SK-N-MC (cell line): ENCODE data around the gene LIPC.

ENCODE experiments used
- DNase-seq: peaks from one replicate; pipeline ENCODE4 v3.0.0-alpha.2; 2011; ENCODE audit warnings: low read depth, low spot score
- H3K27ac ChIP-seq: fragments of 200-600 bp; sonication (generic); 2 replicates; pipeline ENCODE4 v1.5.1; 2016; ENCODE audit warnings: mixed run types
- H3K36me3 ChIP-seq: fragments of 200-600 bp; sonication (generic); 2 replicates; pipeline ENCODE4 v1.6.1; 2017; ENCODE audit warnings: antibody characterized with exemption, low read length, mixed read lengths; ENCODE audit not compliant: insufficient read depth
- H3K4me3 ChIP-seq: fragments of 200-600 bp; sonication (generic); 2 replicates; pipeline ENCODE4 v1.5.1; 2016
- H3K9ac ChIP-seq: fragments of 200-600 bp; sonication (generic); 2 replicates; pipeline ENCODE4 v1.8.0; 2017; ENCODE audit warnings: mixed run types, mixed read lengths; ENCODE audit not compliant: insufficient read length
- H3K9me3 ChIP-seq: fragments of 200-600 bp; sonication (generic); 2 replicates; pipeline ENCODE4 v1.6.1; 2017; ENCODE audit warnings: low read depth, mild to moderate bottlenecking, antibody characterized with exemption, low read length, moderate library complexity, mixed read lengths
- EZH2 ChIP-seq: fragments of 200-600 bp; sonication (generic); IDR thresholded peaks from one replicate; pipeline ENCODE4 v1.6.1; 2017; ENCODE audit warnings: antibody characterized with exemption
- FOXP2 ChIP-seq: optimal IDR thresholded peaks from 2 replicates; pipeline ENCODE3; 2011; ENCODE audit warnings: mild to moderate bottlenecking, moderate library complexity; ENCODE audit not compliant: insufficient read depth; ENCODE audit errors: extremely low read length, control extremely low read depth
- POLR2AphosphoS5 ChIP-seq: IDR thresholded peaks from 2 replicates; pipeline ENCODE4 v1.6.1; 2012; ENCODE audit warnings: mild to moderate bottlenecking, low read depth, low read length, borderline replicate concordance

Gene LIPC

DNA sequence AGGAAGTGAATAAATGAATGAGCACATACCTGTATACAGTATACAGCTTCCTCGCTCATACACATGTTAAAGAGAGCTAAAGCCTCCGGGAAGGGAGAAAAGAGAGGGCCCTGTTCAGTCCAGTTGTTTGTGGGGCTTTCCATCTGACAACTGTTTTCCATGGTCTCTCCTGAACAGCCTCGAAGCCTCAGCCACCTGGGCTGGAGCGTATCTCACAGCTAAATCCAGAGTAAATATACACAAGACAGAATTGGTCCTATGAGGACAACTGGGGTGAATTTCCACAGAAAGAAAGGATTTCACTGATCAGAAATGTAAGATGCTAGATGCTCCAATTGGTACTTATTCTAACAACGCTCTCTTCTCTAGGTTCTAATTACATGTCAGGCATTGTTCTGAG lies 103.5 kb downstream of the LIPC start:
- no peak for TF ChIP-seq EZH2
- no peak for TF ChIP-seq FOXP2
- no peak for TF ChIP-seq POLR2AphosphoS5
- Histone ChIP-seq H3K27ac (no peak overlapping the region), H3K4me3 (no peak overlapping the region), H3K36me3 (no peaks in the 10 kb centered on the region), H3K9ac (no peak overlapping the region), H3K9me3 (no peaks in the 10 kb centered on the region)
- no peak for DNase-seq

DNA sequence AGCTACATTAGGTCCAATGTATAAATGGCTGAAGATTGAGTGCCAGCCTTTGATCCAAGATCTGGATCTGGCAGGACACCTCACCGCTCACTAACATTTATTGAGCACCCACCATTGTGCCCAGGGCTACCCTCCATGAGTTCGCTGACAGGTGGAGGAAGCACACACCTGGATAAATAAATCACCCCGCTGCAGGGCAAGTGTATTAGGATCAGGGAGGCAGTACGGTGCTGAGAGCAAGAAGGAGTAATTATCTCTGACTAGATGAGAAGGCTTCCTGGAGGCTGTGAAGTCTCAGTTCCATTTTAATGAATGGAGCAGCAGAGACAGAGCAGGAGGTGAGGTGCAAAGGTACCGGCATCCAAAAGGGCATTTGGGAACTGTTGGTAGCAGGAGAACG lies 104.1 kb downstream of the LIPC start:
- DNase-seq: no peak
- H3K9me3 ChIP-seq: no peaks in the 10 kb centered on the region
- TF ChIP-seq POLR2AphosphoS5 (no peak), EZH2 (no peak), FOXP2 (no peak)
- no peak overlapping the region for H3K4me3 ChIP-seq
- no peaks in the 10 kb centered on the region for H3K36me3 ChIP-seq
- H3K27ac ChIP-seq: no peak overlapping the region
- no peak overlapping the region for H3K9ac ChIP-seq

DNA sequence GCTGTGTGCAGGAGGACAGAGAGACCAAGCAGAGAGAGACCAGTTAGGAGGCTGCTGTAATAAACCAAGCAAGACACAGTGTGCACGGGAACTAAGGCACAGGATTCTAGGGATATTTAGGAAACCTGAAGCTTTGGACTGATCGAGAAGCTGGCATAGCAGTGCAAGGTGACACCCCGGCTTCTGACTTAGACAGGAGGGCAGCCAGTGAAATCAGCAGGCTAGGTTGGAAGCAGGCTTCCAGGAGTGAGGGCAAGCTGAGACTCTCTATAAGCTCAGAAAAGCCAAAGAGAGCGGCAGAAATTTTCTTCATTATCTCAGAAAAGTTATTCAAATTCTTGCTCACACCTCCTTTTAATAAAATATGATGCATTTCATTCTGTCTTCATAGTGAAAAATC lies 104.6 kb downstream of the LIPC start:
- Histone ChIP-seq H3K9me3 (no peaks in the 10 kb centered on the region), H3K9ac (no peak overlapping the region), H3K4me3 (no peak overlapping the region), H3K36me3 (no peaks in the 10 kb centered on the region), H3K27ac (no peak overlapping the region)
- no peak for DNase-seq
- no peak for TF ChIP-seq POLR2AphosphoS5
- no peak for TF ChIP-seq FOXP2
- no peak for TF ChIP-seq EZH2

DNA sequence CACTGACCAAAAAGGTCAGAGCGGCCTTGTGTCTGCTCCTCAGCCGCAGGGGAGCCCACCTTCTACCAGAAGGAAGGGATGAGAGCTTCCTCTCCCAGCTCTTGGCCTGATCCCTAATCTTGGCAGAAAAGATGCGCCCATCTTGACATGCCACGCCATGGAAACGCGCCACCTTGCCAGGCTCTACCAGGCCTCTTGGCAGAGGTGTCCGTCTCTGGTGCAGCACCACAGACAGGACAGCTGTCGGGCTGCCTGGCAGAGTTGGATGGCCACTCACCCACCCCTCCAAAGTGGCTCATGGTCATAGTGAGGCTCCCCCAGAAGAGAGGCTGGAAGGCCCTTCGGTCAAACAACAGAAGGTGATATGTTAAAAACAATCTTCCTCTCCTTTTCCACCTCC lies 105.2 kb downstream of the LIPC start:
- H3K36me3 ChIP-seq: no peaks in the 10 kb centered on the region
- no peak for DNase-seq
- TF ChIP-seq POLR2AphosphoS5 (no peak), EZH2 (no peak), FOXP2 (no peak)
- H3K4me3 ChIP-seq: no peak overlapping the region
- H3K9me3 ChIP-seq: no peaks in the 10 kb centered on the region
- no peak overlapping the region for H3K9ac ChIP-seq
- H3K27ac ChIP-seq: no peak overlapping the region

DNA sequence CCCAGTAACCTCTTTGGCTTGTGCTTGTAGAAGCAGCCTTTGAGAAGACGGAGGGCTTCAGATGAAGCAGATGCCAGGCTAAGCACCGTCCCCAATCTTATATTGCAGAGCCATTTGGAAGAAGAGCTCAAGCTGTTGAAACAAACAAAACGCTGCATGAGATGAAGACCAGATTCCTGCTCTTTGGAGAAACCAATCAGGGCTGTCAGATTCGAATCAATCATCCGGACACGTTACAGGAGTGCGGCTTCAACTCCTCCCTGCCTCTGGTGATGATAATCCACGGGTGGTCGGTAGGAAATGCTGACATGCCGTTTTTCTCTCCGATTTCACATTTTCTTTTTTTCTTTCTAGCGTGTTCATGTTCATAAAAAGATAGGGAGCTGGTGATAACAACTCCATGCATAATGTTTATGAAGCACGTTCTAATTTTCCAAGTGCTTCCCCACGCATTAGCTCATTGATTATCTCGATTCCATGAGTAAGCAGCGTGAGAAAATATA lies 106.5 kb downstream of the LIPC start:
- H3K4me3 ChIP-seq: peak overlapping the region; percentile 59
- no peak overlapping the region for H3K27ac ChIP-seq
- no peaks in the 10 kb centered on the region for H3K36me3 ChIP-seq
- no peak for TF ChIP-seq POLR2AphosphoS5
- no peak for TF ChIP-seq FOXP2
- TF ChIP-seq EZH2: no peak
- no peak for DNase-seq
- H3K9me3 ChIP-seq: no peaks in the 10 kb centered on the region
- H3K9ac ChIP-seq: no peak overlapping the region

DNA sequence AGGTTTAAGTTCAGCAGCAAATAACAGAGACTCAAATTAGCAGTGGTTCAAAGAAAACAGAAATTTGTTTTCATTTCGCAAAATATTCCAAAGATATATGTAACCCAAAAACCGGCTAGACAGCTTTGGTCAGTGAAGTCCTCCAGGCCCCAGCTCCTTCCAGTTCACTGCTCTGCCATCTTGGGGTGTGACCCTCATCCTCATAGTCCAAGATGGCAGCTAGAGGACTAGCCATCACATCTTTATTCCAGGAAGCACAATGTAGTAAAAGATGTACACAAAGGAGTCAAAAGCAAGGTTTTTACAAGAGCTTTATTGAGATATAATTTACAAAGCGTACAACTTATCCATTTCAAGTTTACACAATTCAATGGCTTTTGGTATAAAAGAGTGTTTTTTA lies 107.1 kb downstream of the LIPC start:
- no peak for DNase-seq
- H3K27ac ChIP-seq: no peak overlapping the region
- no peak overlapping the region for H3K4me3 ChIP-seq
- no peaks in the 10 kb centered on the region for H3K9me3 ChIP-seq
- TF ChIP-seq POLR2AphosphoS5 (no peak), EZH2 (no peak), FOXP2 (no peak)
- H3K9ac ChIP-seq: no peak overlapping the region
- no peaks in the 10 kb centered on the region for H3K36me3 ChIP-seq

DNA sequence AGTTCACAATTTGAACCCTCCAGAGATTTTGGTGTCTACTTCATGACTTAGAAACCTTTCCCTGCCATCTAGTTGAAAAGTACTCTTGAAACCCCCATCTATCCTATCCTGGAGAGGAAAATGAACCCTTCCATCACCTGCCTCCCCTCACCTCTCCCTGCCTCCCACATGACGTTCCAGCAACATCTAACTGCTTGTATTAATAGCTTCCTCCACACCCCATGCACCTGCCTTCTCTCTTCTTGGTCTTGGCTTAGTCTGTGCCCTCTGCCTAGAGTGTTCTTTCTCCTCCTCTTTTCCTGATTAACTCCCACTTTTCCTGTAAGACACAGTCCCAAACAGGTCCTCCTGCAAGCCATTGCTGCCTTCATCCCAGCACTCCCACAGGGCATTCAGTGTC lies 107.8 kb downstream of the LIPC start:
- TF ChIP-seq FOXP2: no peak
- TF ChIP-seq EZH2: no peak
- no peak for TF ChIP-seq POLR2AphosphoS5

DNA sequence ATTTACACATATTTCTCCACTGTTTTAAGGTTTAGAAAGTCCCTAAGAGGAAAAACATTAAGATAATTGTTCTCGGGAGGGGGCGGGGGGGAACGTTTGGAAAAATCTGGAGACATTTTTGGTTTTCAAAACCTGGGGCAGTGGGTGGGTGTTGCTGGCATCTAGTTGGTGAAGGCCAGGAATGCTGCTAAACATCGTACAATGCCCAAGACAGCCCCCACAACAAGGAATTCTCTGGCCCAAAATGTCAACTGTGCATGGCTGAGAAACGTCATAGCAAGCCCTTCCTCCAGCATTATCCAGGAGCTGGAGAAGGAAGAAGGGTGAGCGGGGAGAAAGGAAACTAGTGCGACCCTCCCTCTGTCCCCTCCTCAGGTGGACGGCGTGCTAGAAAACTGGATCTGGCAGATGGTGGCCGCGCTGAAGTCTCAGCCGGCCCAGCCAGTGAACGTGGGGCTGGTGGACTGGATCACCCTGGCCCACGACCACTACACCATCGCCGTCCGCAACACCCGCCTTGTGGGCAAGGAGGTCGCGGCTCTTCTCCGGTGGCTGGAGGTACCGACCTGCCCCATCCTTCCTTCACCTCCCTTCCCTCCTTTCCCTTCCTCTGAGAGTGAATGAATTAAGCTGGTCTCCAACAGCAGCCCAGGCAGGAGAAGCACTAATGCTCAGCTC lies 109.8 kb downstream of the LIPC start:
- Histone ChIP-seq H3K27ac (no peak overlapping the region), H3K36me3 (no peaks in the 10 kb centered on the region), H3K9ac (no peak overlapping the region), H3K4me3 (no peak overlapping the region), H3K9me3 (no peaks in the 10 kb centered on the region)
- no peak for DNase-seq
- TF ChIP-seq FOXP2 (no peak), EZH2 (no peak), POLR2AphosphoS5 (no peak)

More for the DNA sequence above, 107.8 kb downstream of the LIPC start:
- H3K27ac ChIP-seq: no peak overlapping the region
- no peaks in the 10 kb centered on the region for H3K9me3 ChIP-seq
- H3K36me3 ChIP-seq: no peaks in the 10 kb centered on the region
- no peak overlapping the region for H3K4me3 ChIP-seq
- no peak for DNase-seq
- no peak overlapping the region for H3K9ac ChIP-seq
